NB4 (cell line): ENCODE measurements around the gene SQOR.

Experiments
- POLR2A ChIP-seq: IDR thresholded peaks from 2 replicates; pipeline ENCODE4 v1.6.1; 2011; ENCODE audit warnings: mild to moderate bottlenecking; ENCODE audit not compliant: insufficient read length; ENCODE audit errors: extremely low read depth
- TF ChIP-seq, protein P1 (sequence below): IDR thresholded peaks from one replicate; pipeline ENCODE4 v1.5.1; 2012; ENCODE audit warnings: low read depth, low read length
- TF ChIP-seq, protein P2 (sequence below): IDR thresholded peaks from 2 replicates; pipeline ENCODE4 v1.6.1; 2011; ENCODE audit warnings: low read depth, low read length

DNA sequence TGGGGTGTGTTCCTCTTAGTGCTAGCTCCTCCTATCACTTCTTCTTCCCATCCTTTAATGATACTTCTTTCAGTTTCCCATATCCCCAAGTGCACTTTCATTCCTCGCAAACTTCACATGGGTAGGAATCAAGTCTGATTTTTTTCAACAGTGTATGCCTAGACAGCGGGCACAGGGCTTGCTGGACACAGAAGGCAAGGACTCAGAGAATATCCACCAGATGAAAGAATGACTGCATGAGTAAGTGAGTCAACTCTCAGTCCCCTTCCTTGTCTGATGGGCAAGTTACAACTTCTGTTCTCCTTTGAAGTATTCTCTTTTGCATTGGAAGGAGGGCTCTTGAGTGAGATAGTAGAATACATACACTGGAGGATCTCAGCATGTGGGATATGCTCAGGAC, 3.1 kb upstream of the SQOR start:
- TF ChIP-seq POLR2A: no peak
- TF ChIP-seq, protein P1, sequence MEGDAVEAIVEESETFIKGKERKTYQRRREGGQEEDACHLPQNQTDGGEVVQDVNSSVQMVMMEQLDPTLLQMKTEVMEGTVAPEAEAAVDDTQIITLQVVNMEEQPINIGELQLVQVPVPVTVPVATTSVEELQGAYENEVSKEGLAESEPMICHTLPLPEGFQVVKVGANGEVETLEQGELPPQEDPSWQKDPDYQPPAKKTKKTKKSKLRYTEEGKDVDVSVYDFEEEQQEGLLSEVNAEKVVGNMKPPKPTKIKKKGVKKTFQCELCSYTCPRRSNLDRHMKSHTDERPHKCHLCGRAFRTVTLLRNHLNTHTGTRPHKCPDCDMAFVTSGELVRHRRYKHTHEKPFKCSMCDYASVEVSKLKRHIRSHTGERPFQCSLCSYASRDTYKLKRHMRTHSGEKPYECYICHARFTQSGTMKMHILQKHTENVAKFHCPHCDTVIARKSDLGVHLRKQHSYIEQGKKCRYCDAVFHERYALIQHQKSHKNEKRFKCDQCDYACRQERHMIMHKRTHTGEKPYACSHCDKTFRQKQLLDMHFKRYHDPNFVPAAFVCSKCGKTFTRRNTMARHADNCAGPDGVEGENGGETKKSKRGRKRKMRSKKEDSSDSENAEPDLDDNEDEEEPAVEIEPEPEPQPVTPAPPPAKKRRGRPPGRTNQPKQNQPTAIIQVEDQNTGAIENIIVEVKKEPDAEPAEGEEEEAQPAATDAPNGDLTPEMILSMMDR: no peak
- TF ChIP-seq, protein P2, sequence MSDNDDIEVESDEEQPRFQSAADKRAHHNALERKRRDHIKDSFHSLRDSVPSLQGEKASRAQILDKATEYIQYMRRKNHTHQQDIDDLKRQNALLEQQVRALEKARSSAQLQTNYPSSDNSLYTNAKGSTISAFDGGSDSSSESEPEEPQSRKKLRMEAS: no peak
